Measurements from ENCODE around the gene NEUROD4.

- TF ChIP-seq CTCF (IDR thresholded peaks at IDR 0.05; ENCODE audit: insufficient read depth, low read depth, low read length) (no peak), EZH2 (IDR thresholded peaks at IDR 0.05; ENCODE audit: insufficient read depth, low read length) (no peak)
Measured at GRCh38 chr12:54977857-54978256, 41.9 kb upstream of the NEUROD4 start.

Measured in astrocyte (in vitro differentiated cells and primary cell).